Activated CD8-positive, alpha-beta memory T cell treated with anti-CD3 and anti-CD28 coated beads for 36 hours (primary cell): ENCODE results near the gene LRRC4C. TPM values are rescaled to one million over a fixed set of nuclear protein-coding genes. Genes with fewer than 3 reads are reported as not detected.
"Not testable (repeated sequence)": the region's sequence is repeated elsewhere in the genome, so short reads cannot be mapped to it uniquely, and the experiment has no call there.

Source experiments
- CTCF ChIA-PET: fragments of 350-600 bp; sonication (Branson Sonifier 250); formaldehyde crosslinking; loops from one replicate; lab custom pipeline; 2021; ENCODE audit warnings: antibody characterized with exemption; lab: Charles Lee
- POLR2A ChIA-PET: fragments of 350-600 bp; sonication (Branson Sonifier 250); formaldehyde crosslinking; loops from one replicate; lab custom pipeline; 2021; ENCODE audit warnings: antibody characterized with exemption; lab: Charles Lee
- total RNA-seq, 2 experiments: library from RNA; stranded (reverse); gene quantifications; one replicate each; pipeline ENCODE4 v1.2.3, GENCODE V29; 2021

The LRRC4C gene
- total RNA-seq, 2 experiments from 2014 or later: not detected

- ChIA-PET CTCF (no interaction called here), POLR2A (no interaction called here)
Measured at GRCh38 chr11:40974186-40974795, 485.2 kb downstream of the LRRC4C start.

DNA sequence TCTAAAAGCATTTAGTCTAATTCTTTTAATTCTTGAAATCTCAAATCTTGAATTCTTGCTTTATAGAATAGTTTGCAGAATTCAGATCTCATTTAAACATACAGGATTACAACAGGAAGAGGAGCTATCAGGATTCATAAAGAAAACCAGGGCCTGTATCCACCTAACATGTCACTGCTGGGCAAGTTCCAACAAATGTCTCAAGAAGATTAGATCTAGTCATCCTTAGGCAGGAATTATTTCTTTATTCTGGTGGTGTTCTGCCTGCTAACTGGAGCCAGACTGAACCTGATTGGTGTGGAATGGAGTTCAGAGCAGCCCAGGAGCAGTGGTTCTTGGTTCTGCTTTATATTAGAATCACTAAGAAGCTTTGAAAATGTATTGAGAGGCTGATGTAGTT is 500.7 kb downstream of the LRRC4C start:
- CTCF ChIA-PET: no interaction called here

GRCh38 chr11:40952479-40952878 is 507.0 kb downstream of the LRRC4C start:
- POLR2A ChIA-PET: no interaction called here

More for the DNA sequence above, 500.7 kb downstream of the LRRC4C start:
- POLR2A ChIA-PET: no interaction called here

DNA sequence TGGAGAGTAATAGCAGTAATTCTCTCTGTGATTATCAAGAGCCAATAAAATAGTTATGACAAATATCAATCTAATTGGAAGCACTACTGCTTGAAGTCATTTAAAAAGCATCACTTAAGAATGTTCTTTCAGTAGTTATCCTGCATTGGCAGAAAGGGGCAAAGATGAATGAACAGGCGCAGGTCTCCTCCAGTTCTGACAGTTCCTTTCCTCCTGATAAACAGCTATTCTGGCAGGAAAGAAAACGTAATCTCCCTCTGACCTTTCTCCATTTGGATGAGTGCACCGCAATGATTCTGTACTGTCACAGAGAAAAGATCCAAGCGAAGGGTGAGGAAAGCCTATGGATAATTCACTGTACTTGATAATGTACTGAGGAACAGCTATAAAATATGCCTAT is 521.5 kb downstream of the LRRC4C start:
- ChIA-PET POLR2A (no interaction called here), CTCF (no interaction called here)

More at GRCh38 chr11:40952479-40952878, 507.0 kb downstream of the LRRC4C start:
- CTCF ChIA-PET: interaction anchor here (0.7 kb wide), 1 partner anchor 381 kb away, joined by 5 read pairs; no protein-coding TSS in a partner anchor

- ChIA-PET CTCF (no interaction called here), POLR2A (no interaction called here)
Measured at GRCh38 chr11:40924915-40925314, 534.5 kb downstream of the LRRC4C start.

- POLR2A ChIA-PET: no interaction called here
Measured at GRCh38 chr11:40921246-40921645, 538.2 kb downstream of the LRRC4C start.

GRCh38 chr11:40910774-40911173 is 548.7 kb downstream of the LRRC4C start:
- CTCF ChIA-PET, POLR2A ChIA-PET: not testable (repeated sequence)

More at GRCh38 chr11:40921246-40921645, 538.2 kb downstream of the LRRC4C start:
- CTCF ChIA-PET: no interaction called here

DNA sequence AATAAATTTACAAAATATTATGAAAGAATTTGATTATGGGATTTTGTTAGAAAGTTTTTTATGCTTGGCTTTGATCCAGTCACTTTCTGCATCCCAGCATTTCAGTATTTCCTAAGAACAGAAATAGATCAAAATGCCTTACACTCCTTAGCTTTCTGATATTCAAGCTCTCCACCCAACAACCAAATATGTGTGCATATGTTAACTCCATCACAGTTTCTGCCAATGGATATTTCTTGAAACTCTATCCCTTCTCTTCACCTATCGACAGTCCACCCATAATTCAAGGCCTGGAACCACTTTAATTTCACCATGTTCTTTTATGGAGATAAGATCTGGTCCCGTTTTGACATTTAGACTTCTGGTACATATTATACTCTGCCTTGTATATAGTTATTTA is 565.0 kb downstream of the LRRC4C start:
- POLR2A ChIA-PET: no interaction called here
- CTCF ChIA-PET: no interaction called here

GRCh38 chr11:40885250-40885954 is 574.0 kb downstream of the LRRC4C start:
- CTCF ChIA-PET: no interaction called here
- POLR2A ChIA-PET: no interaction called here

DNA sequence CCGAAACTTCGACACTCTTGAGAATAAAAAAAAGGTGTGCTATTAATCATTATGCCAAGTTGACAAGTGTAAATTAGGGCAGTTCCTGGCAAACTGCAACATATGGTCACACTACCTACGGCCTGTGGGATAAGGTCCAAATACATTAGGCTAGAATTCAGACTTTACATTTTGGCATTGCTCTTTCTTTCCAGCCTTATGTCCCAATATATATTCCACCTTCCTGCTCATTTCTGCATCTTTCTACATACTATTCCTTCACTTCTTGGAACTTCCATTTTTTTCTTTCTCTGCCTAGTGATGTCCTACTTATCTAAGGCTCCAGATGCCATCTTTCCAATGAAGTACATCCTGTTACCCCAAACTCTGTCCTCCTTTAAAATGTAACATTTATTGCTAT is 577.2 kb downstream of the LRRC4C start:
- POLR2A ChIA-PET: no interaction called here

GRCh38 chr11:40879911-40880310 is 579.5 kb downstream of the LRRC4C start:
- ChIA-PET POLR2A (no interaction called here), CTCF (no interaction called here)

More for the DNA sequence above, 577.2 kb downstream of the LRRC4C start:
- CTCF ChIA-PET: no interaction called here

- POLR2A ChIA-PET: no interaction called here
- CTCF ChIA-PET: no interaction called here
Measured at GRCh38 chr11:40877981-40878380, 581.5 kb downstream of the LRRC4C start.

- POLR2A ChIA-PET: interaction anchor here (0.6 kb wide), 1 partner anchor 29 kb away, joined by 5 read pairs; no protein-coding TSS in a partner anchor
- CTCF ChIA-PET: no interaction called here
Measured at GRCh38 chr11:40877256-40877655, 582.2 kb downstream of the LRRC4C start.

DNA sequence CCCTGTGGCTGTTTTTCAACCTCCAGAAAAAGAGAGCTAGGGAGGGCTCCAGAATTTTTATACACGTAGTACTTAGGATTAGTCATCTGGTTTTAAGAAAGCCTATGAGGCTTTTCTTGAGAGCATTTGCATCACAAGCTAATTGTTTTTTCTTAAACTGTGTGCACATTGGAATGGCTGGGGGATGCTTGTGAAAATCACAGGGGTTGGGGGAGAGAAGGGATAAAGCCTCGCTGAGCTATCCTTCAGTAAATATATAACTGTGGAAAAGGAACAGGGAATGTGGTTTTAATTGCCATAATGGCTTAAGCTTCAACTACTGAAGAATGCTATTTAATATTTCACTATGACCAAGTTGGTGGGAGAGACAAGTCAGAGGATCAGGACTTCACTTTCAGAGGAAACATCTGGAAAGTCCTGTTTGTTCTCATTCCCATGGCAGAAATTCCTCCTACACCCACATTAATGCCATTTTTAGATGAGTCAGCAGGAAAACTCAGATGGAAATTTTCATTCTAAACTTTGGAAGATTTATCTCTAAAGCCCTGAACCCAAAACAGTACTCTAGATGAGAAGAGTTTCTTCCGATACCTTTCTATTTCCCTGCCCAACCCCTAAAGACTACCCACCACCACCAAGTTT is 591.3 kb downstream of the LRRC4C start:
- CTCF ChIA-PET: no interaction called here
- POLR2A ChIA-PET: no interaction called here

GRCh38 chr11:40857754-40858153 is 601.7 kb downstream of the LRRC4C start:
- CTCF ChIA-PET, POLR2A ChIA-PET: not testable (repeated sequence)

GRCh38 chr11:40842750-40843339 is 616.6 kb downstream of the LRRC4C start:
- ChIA-PET CTCF (no interaction called here), POLR2A (no interaction called here)

DNA sequence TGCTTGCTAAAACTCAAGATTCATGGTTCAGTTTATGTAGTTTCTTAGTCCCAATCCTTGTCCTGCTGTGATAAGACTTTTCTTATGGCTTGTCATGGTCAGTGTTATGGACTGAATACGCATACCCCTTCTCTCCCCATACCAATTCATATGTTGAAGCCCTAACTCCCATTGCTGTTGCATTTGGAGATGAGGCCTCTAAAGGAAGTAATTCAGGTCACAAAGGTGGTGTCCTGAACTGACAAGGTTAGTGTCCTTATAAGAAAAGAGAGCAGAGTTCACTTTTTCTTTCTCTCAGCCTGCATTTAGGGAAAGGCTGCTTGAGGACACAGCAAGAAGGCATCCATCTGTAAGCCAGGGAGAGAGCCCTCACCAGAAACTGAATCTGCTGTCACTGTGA is 618.2 kb downstream of the LRRC4C start:
- POLR2A ChIA-PET: no interaction called here
- CTCF ChIA-PET: no interaction called here

- ChIA-PET POLR2A (no interaction called here), CTCF (no interaction called here)
Measured at GRCh38 chr11:40838181-40838683, 621.2 kb downstream of the LRRC4C start.

- POLR2A ChIA-PET: no interaction called here
- CTCF ChIA-PET: no interaction called here
Measured at GRCh38 chr11:40827116-40827515, 632.3 kb downstream of the LRRC4C start.

DNA sequence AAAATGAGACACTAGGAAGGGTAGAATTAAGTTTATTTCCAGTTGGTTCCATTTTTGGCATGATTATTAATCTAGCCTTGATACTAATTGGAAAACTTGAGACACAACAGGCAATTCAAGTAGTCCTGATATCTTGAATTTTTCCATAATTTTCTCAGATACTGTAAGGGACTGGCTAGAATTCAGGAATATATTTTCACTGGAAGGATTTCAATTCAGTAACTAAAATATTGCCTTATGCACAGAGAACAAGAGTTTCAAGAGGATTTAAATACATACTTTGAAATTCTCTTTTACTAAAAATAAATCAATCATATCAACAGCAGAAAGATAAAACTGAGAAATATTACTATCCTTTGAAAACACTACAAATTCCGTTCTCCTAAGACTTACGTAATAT is 632.9 kb downstream of the LRRC4C start:
- POLR2A ChIA-PET: no interaction called here
- CTCF ChIA-PET: no interaction called here
